Measurements from ENCODE around the gene TMEM186.

The TMEM186 gene

DNA sequence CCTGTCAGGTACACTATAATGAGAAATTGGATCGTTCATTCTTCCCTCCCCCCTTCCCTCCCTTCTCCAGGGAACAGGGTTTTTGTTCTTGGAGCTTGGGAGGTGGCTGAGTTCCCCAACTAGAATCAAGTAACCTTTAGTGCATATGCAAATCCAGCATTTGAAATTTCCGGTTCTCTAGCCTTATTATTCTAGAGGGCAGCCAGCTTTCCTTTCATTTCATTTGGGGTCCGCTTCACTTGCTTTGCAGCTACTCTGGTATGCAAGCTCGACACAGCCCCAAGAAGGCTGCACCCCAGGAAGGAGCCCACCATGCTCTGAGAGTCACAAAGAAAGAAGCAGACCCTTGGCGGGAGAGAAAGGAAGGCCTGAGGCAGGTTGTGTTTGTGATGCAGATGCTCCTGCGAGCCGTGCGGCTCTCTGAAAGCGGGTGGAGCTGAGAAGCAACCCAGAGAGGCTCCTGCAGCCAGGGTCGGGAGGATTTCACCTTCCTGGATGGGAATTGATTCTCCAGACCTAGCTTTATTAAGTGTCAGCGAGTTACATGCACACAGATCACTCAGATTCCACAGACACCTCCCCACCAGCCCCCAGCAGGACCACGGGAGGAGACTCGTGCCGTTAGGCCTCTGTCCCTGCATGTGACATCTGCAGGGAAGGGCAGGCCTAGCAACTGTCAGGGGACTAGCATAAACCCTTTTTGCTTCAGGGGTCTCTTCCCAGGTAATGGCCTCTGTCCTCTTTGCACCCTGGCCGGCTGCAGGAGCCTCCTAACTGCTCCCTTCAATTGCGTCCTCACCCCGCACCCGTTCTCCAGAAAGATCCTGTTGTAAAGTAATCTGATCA is 34.7 kb upstream of the TMEM186 start:
- H3K9me3 ChIP-seq (ENCODE audit: control insufficient read depth in 1 of 2, low read length in 2 of 2) = no peaks in the 10 kb centered on the region
- no peak overlapping the region for H3K9ac ChIP-seq (ENCODE audit: low read depth in 1 of 2, low read length in 2 of 2)
- H3K4me1 ChIP-seq (ENCODE audit: control insufficient read depth in 1 of 2, insufficient read depth in 2 of 2, low read length in 2 of 2) = no peaks in the 10 kb centered on the region
- no peak overlapping the region for H3K27ac ChIP-seq (ENCODE audit: low read depth, low read length)
- no peaks in the 10 kb centered on the region for H3K27me3 ChIP-seq (ENCODE audit: control insufficient read depth in 1 of 2, insufficient read depth in 2 of 2, low read length in 2 of 2)
- peaks cover 15 to 36% of the 10 kb centered on the region in 2 donors for H3K36me3 ChIP-seq (ENCODE audit: control insufficient read depth in 1 of 2, insufficient read depth in 2 of 2, low read length in 2 of 2)
- H3K4me3 ChIP-seq (ENCODE audit: low read depth in 1 of 2, low read length in 2 of 2) = no peak overlapping the region

- no peak overlapping the region for H3K27ac ChIP-seq (ENCODE audit: low read depth, low read length)
- no peak overlapping the region for H3K9ac ChIP-seq (ENCODE audit: low read depth in 1 of 2, low read length in 2 of 2)
- no peaks in the 10 kb centered on the region for H3K4me1 ChIP-seq (ENCODE audit: control insufficient read depth in 1 of 2, insufficient read depth in 2 of 2, low read length in 2 of 2)
- H3K9me3 ChIP-seq (ENCODE audit: control insufficient read depth in 1 of 2, low read length in 2 of 2) = no peaks in the 10 kb centered on the region
- H3K4me3 ChIP-seq (ENCODE audit: low read depth in 1 of 2, low read length in 2 of 2) = no peak overlapping the region
- H3K27me3 ChIP-seq (ENCODE audit: control insufficient read depth in 1 of 2, insufficient read depth in 2 of 2, low read length in 2 of 2) = no peaks in the 10 kb centered on the region
- peaks cover 15 to 36% of the 10 kb centered on the region in 2 donors for H3K36me3 ChIP-seq (ENCODE audit: control insufficient read depth in 1 of 2, insufficient read depth in 2 of 2, low read length in 2 of 2)
Observed at GRCh38 chr16:8831450-8831849, 34.0 kb upstream of the TMEM186 start.

DNA sequence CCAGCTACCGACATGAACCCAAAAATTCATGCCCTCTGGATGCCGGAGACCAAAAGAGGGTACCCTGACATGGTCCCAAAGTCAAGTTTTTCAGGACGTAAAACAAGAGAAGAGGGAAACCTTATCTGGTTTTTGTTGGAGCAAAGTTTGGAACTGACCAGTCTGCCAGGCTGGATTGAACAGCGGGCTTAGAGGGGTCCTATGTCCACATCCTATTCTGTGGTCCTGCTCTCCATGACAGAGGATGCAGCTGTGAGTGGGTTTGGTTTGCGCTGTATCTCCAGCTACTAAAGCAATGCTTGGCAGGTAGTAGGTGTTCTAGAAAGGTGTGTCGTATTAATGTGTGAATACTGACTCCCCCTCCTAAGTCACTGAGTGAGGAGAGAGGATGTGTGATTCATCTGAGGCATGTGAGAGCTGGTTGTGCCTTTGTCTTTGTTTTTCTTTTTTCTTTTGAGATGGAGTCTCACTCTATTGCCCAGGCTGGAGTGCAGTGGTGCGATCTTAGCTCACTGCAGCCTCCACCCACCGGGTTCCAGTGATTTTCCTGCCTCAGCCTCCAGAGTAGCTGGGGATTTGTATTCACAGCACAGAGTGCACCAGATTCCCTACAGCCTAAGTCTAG is 31.2 kb upstream of the TMEM186 start:
- H3K36me3 ChIP-seq (ENCODE audit: control insufficient read depth in 1 of 2, insufficient read depth in 2 of 2, low read length in 2 of 2) = peaks cover 15 to 44% of the 10 kb centered on the region in 2 donors

GRCh38 chr16:8826278-8826879 is 28.9 kb upstream of the TMEM186 start:
- Histone ChIP-seq H3K27ac (ENCODE audit: low read depth, low read length) (no peak overlapping the region), H3K4me1 (ENCODE audit: control insufficient read depth in 1 of 2, insufficient read depth in 2 of 2, low read length in 2 of 2) (no peaks in the 10 kb centered on the region), H3K36me3 (ENCODE audit: control insufficient read depth in 1 of 2, insufficient read depth in 2 of 2, low read length in 2 of 2) (peaks cover 21 to 51% of the 10 kb centered on the region in 2 donors), H3K4me3 (ENCODE audit: low read depth in 1 of 2, low read length in 2 of 2) (no peak overlapping the region), H3K9ac (ENCODE audit: low read depth in 1 of 2, low read length in 2 of 2) (no peak overlapping the region), H3K27me3 (ENCODE audit: control insufficient read depth in 1 of 2, insufficient read depth in 2 of 2, low read length in 2 of 2) (no peaks in the 10 kb centered on the region), H3K9me3 (ENCODE audit: control insufficient read depth in 1 of 2, low read length in 2 of 2) (no peaks in the 10 kb centered on the region)

More for the DNA sequence above, 31.2 kb upstream of the TMEM186 start:
- Histone ChIP-seq H3K9me3 (ENCODE audit: control insufficient read depth in 1 of 2, low read length in 2 of 2) (no peaks in the 10 kb centered on the region), H3K27ac (ENCODE audit: low read depth, low read length) (no peak overlapping the region), H3K4me1 (ENCODE audit: control insufficient read depth in 1 of 2, insufficient read depth in 2 of 2, low read length in 2 of 2) (no peaks in the 10 kb centered on the region), H3K27me3 (ENCODE audit: control insufficient read depth in 1 of 2, insufficient read depth in 2 of 2, low read length in 2 of 2) (no peaks in the 10 kb centered on the region), H3K9ac (ENCODE audit: low read depth in 1 of 2, low read length in 2 of 2) (no peak overlapping the region), H3K4me3 (ENCODE audit: low read depth in 1 of 2, low read length in 2 of 2) (no peak overlapping the region)

- H3K27ac ChIP-seq (ENCODE audit: low read depth, low read length) = no peak overlapping the region
- H3K27me3 ChIP-seq (ENCODE audit: control insufficient read depth in 1 of 2, insufficient read depth in 2 of 2, low read length in 2 of 2) = no peaks in the 10 kb centered on the region
- H3K36me3 ChIP-seq (ENCODE audit: control insufficient read depth in 1 of 2, insufficient read depth in 2 of 2, low read length in 2 of 2) = peaks cover 27 to 57% of the 10 kb centered on the region in 2 donors
- no peaks in the 10 kb centered on the region for H3K4me1 ChIP-seq (ENCODE audit: control insufficient read depth in 1 of 2, insufficient read depth in 2 of 2, low read length in 2 of 2)
- H3K9ac ChIP-seq (ENCODE audit: low read depth in 1 of 2, low read length in 2 of 2) = no peak overlapping the region
- no peak overlapping the region for H3K4me3 ChIP-seq (ENCODE audit: low read depth in 1 of 2, low read length in 2 of 2)
- no peaks in the 10 kb centered on the region for H3K9me3 ChIP-seq (ENCODE audit: control insufficient read depth in 1 of 2, low read length in 2 of 2)
Observed at GRCh38 chr16:8822403-8822802, 25.0 kb upstream of the TMEM186 start.

GRCh38 chr16:8819411-8820034 is 22.1 kb upstream of the TMEM186 start:
- H3K9me3 ChIP-seq (ENCODE audit: control insufficient read depth in 1 of 2, low read length in 2 of 2) = no peaks in the 10 kb centered on the region
- no peak overlapping the region for H3K9ac ChIP-seq (ENCODE audit: low read depth in 1 of 2, low read length in 2 of 2)
- no peaks in the 10 kb centered on the region for H3K27me3 ChIP-seq (ENCODE audit: control insufficient read depth in 1 of 2, insufficient read depth in 2 of 2, low read length in 2 of 2)
- no peaks in the 10 kb centered on the region for H3K4me1 ChIP-seq (ENCODE audit: control insufficient read depth in 1 of 2, insufficient read depth in 2 of 2, low read length in 2 of 2)
- no peak overlapping the region for H3K27ac ChIP-seq (ENCODE audit: low read depth, low read length)
- H3K4me3 ChIP-seq (ENCODE audit: low read depth in 1 of 2, low read length in 2 of 2) = no peak overlapping the region
- peaks cover 32 to 73% of the 10 kb centered on the region in 2 donors for H3K36me3 ChIP-seq (ENCODE audit: control insufficient read depth in 1 of 2, insufficient read depth in 2 of 2, low read length in 2 of 2)

DNA sequence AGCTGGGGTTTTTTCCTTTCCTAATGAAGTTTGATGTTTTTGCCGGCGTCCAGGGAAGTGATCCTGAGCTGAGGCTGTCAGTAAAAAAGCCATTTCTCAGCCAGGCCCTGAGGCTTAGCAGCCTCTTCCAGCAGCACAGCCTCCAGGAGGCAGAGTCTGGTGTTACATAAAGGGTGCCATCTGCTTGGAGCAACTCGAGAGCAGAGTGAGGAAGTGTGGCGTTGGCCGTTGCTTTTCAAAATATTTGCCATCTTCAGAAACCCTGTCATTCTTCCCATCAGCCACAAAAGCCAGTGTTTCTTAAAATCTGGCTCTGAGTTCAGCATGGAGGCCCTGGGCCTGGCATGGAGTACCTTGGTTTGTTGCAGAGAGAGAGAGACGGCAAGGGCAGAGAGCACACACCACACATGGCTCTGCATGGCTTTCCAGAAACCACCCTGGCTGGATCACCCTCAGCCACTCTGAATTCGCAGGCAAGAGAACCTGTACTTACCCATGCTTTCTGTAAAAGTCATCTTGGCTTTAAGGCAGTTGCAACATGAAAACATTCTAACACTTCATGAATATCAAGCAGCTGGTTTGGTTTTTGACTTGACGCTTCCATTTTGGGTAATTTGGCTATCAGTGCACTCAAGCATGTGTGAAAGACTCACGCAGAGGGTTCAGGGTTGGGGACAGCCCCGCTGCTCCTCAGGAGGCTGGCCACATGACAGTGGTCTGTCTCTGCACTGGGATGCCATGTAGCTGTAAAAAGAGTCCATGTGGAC is 21.2 kb upstream of the TMEM186 start:
- Histone ChIP-seq H3K36me3 (ENCODE audit: control insufficient read depth in 1 of 2, insufficient read depth in 2 of 2, low read length in 2 of 2) (peaks cover 39 to 74% of the 10 kb centered on the region in 2 donors), H3K27me3 (ENCODE audit: control insufficient read depth in 1 of 2, insufficient read depth in 2 of 2, low read length in 2 of 2) (no peaks in the 10 kb centered on the region), H3K27ac (ENCODE audit: low read depth, low read length) (no peak overlapping the region), H3K4me3 (ENCODE audit: low read depth in 1 of 2, low read length in 2 of 2) (no peak overlapping the region), H3K9ac (ENCODE audit: low read depth in 1 of 2, low read length in 2 of 2) (no peak overlapping the region), H3K9me3 (ENCODE audit: control insufficient read depth in 1 of 2, low read length in 2 of 2) (no peaks in the 10 kb centered on the region), H3K4me1 (ENCODE audit: control insufficient read depth in 1 of 2, insufficient read depth in 2 of 2, low read length in 2 of 2) (no peaks in the 10 kb centered on the region)

DNA sequence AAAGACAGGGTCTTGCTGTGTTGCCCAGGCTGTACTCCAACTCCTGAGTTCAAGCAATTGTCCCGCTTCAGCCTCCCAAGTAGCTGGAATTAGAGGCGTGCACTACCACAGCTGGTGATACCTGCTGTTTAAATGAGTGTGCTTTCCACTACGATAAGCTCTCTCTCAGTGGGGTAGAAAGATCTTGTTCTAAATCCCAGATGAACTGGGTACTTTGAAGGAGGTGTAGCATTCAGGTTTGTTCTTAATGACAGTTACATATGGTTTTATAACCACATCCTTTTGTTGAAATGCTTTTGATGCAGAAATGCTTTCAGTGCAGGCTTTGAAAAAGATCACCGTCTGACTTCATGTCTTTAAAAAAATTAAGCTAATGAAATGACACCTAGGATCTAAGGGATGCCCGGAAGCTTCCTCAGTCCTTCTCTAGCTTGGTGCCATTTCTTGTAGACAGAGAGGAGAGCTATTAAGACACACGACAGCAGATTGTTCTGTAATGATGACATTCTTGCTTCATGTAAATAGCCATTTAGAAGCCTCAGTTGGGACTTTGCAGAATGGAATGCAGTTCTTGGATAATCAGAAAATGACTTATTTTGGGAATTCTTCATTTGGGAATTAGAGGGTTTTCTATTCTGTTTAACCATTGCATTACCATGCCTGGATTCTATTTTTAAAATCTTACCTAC is 19.7 kb upstream of the TMEM186 start:
- H3K36me3 ChIP-seq (ENCODE audit: control insufficient read depth in 1 of 2, insufficient read depth in 2 of 2, low read length in 2 of 2) = peaks cover 45 to 76% of the 10 kb centered on the region in 2 donors
- H3K27me3 ChIP-seq (ENCODE audit: control insufficient read depth in 1 of 2, insufficient read depth in 2 of 2, low read length in 2 of 2) = no peaks in the 10 kb centered on the region
- no peak overlapping the region for H3K4me3 ChIP-seq (ENCODE audit: low read depth in 1 of 2, low read length in 2 of 2)
- H3K27ac ChIP-seq (ENCODE audit: low read depth, low read length) = no peak overlapping the region
- H3K4me1 ChIP-seq (ENCODE audit: control insufficient read depth in 1 of 2, insufficient read depth in 2 of 2, low read length in 2 of 2) = no peaks in the 10 kb centered on the region
- H3K9ac ChIP-seq (ENCODE audit: low read depth in 1 of 2, low read length in 2 of 2) = no peak overlapping the region
- H3K9me3 ChIP-seq (ENCODE audit: control insufficient read depth in 1 of 2, low read length in 2 of 2) = no peaks in the 10 kb centered on the region

DNA sequence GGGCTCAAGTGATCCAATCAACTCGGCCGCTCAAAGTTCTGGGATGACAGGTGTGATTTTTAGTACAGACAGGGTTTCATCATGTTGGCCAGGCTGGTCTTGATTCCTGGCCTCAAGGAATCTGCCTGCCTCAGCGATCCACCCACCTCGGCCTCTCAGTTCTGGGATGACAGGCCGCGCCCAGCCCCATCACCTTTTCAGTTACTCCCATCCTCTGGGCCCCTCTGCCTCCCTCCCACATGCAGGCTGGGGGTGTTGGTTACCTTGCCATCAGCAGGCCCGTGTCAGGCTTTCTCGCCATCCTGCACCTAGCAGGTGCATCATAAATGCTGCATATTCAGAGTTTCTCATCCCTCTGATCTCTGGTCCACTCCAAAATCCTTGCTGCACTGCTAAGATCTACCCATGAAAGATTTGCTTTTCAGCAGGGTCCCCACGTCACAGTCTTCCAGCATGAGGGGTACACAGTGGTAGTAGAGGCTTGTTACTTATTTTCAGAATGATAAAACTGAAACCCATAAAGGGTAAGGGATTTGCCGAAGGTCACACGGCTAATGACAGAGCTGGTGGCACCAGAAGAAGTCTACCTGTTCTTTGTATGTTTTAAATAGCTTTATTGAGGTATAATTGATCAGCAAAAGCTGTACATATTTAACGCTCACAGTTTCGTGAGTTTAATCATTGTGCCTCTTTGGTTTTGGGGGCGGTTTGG is 16.8 kb upstream of the TMEM186 start:
- no peaks in the 10 kb centered on the region for H3K27me3 ChIP-seq (ENCODE audit: control insufficient read depth in 1 of 2, insufficient read depth in 2 of 2, low read length in 2 of 2)
- H3K4me1 ChIP-seq (ENCODE audit: control insufficient read depth in 1 of 2, insufficient read depth in 2 of 2, low read length in 2 of 2) = no peaks in the 10 kb centered on the region
- H3K4me3 ChIP-seq (ENCODE audit: low read depth in 1 of 2, low read length in 2 of 2) = no peak overlapping the region
- H3K27ac ChIP-seq (ENCODE audit: low read depth, low read length) = no peak overlapping the region
- no peak overlapping the region for H3K9ac ChIP-seq (ENCODE audit: low read depth in 1 of 2, low read length in 2 of 2)
- H3K9me3 ChIP-seq (ENCODE audit: control insufficient read depth in 1 of 2, low read length in 2 of 2) = no peaks in the 10 kb centered on the region
- H3K36me3 ChIP-seq (ENCODE audit: control insufficient read depth in 1 of 2, insufficient read depth in 2 of 2, low read length in 2 of 2) = peaks cover 51 to 78% of the 10 kb centered on the region in 2 donors

All from duodenal mucosa (tissue), 2 donors.